ENCODE results near the gene CORO2B. TPM values are rescaled to one million over a fixed set of nuclear protein-coding genes. Genes with fewer than 3 reads are reported as not detected.

Gene CORO2B
- total and polyA plus RNA-seq, 2 experiments from 2014 or later = 1.6 to 4.6 TPM

GRCh38 chr15:68639926-68640600 is 61.3 kb downstream of the CORO2B start:
- ATAC-seq (no peak), DNase-seq (ENCODE audit: low spot score) (no peak)
- no peak overlapping the region for H3K27ac Mint-ChIP-seq
- Histone ChIP-seq H3K79me2 (replicated peaks; ENCODE audit: insufficient read depth) (no peaks in the 10 kb centered on the region), H3K27ac (ENCODE audit: low read depth) (no peak overlapping the region), H3K4me1 (ENCODE audit: insufficient read depth) (peaks cover 12% of the 10 kb centered on the region; the same call in 1 of the 2 replicates), H3K9me2 (ENCODE audit: insufficient read depth) (no peaks in the 10 kb centered on the region), H4K20me1 (replicated peaks; ENCODE audit: insufficient read depth) (no peaks in the 10 kb centered on the region), H3K4me2 (no peak overlapping the region), H3K4me3 (no peak overlapping the region), H3F3A (replicated peaks; ENCODE audit: low read depth) (no peaks in the 10 kb centered on the region), H2AFZ (no peak overlapping the region), H3K36me3 (ENCODE audit: insufficient read depth) (no peaks in the 10 kb centered on the region), H3K27me3 (ENCODE audit: insufficient read depth) (no peaks in the 10 kb centered on the region)
- TF ChIP-seq ZNF462 (CRISPR knock-in tag; IDR thresholded peaks at IDR 0.05) = no peak
- TF ChIP-seq EZH2phosphoT487 (IDR thresholded peaks at IDR 0.05; ENCODE audit: unreplicated experiment) = no peak
- no peak for TF ChIP-seq STAT1 (IDR thresholded peaks at IDR 0.05; ENCODE audit: unreplicated experiment)
- no peak for TF ChIP-seq POLR2AphosphoS5 (IDR thresholded peaks at IDR 0.05; ENCODE audit: low read depth)
- TF ChIP-seq ETS1 (IDR thresholded peaks at IDR 0.05) = no peak
- TF ChIP-seq NANOG (IDR thresholded peaks at IDR 0.05; ENCODE audit: borderline replicate concordance) = no peak
- TF ChIP-seq ZNF114 (CRISPR knock-in tag; IDR thresholded peaks at IDR 0.05) = no peak
- no peak for TF ChIP-seq CTCF (conservative IDR thresholded peaks at IDR 0.05; ENCODE audit: low read depth in 2 of 2)
- TF ChIP-seq CREB1 (CRISPR knock-in tag; IDR thresholded peaks at IDR 0.05; ENCODE audit: low read depth) = no peak
- no peak for TF ChIP-seq ZNF331 (CRISPR knock-in tag; IDR thresholded peaks at IDR 0.05; ENCODE audit: low read depth)
- TF ChIP-seq REST (IDR thresholded peaks at IDR 0.05; ENCODE audit: unreplicated experiment) = no peak
- H3K9me3 Mint-ChIP-seq = no peaks in the 10 kb centered on the region
- no peak overlapping the region for H3K4me3 Mint-ChIP-seq
- peaks cover 29% of the 10 kb centered on the region for H3K4me1 Mint-ChIP-seq
- no peaks in the 10 kb centered on the region for H3K36me3 Mint-ChIP-seq (ENCODE audit: low read depth)
- H3K27me3 Mint-ChIP-seq (ENCODE audit: insufficient read depth, low read depth, poor library complexity) = peaks cover 3% of the 10 kb centered on the region

Measured in GM23338 (cell line).